ENCODE results near the gene SIGLECL1. TPM values are rescaled to one million over a fixed set of nuclear protein-coding genes. Genes with fewer than 3 reads are reported as not detected.

SIGLECL1 gene
- polyA plus RNA-seq, 1 donor from 2014 or later = not detected

Small RNAs within 50 kb of the gene (small RNA-seq; reads per million reads assigned to genes)
- gene MIR8074 = 0 reads per million in 3 experiments

Other genes with a start within 250 kb of the SIGLECL1 start
- not detected in 2 replicates for gene KLK8, start 249.5 kb upstream of the SIGLECL1 start, polyA plus RNA-seq
- 0.73 TPM in 1 of 2 replicates, not detected in the other for gene KLK10, start 231.4 kb upstream of the SIGLECL1 start, polyA plus RNA-seq
- not detected in 2 replicates for gene KLK11, start 224.5 kb upstream of the SIGLECL1 start, polyA plus RNA-seq
- not detected in 2 replicates for gene KLK12, start 216.1 kb upstream of the SIGLECL1 start, polyA plus RNA-seq
- gene KLK13, start 186.0 kb upstream of the SIGLECL1 start, polyA plus RNA-seq = not detected in 2 replicates
- not detected in 2 replicates for gene KLK14, start 168.2 kb upstream of the SIGLECL1 start, polyA plus RNA-seq
- gene CTU1, start 142.7 kb upstream of the SIGLECL1 start, polyA plus RNA-seq = 12.6 and 16.4 TPM in 2 replicates
- gene SIGLEC9, start 126.2 kb upstream of the SIGLECL1 start, polyA plus RNA-seq = not detected in 2 replicates
- not detected in 2 replicates for gene SIGLEC7, start 108.8 kb upstream of the SIGLECL1 start, polyA plus RNA-seq
- not detected in 2 replicates for gene CD33, start 26.0 kb upstream of the SIGLECL1 start, polyA plus RNA-seq
- 13.5 and 18.3 TPM in 2 replicates for gene IGLON5, start 60.6 kb downstream of the SIGLECL1 start, polyA plus RNA-seq
- 1.5 and 2.3 TPM in 2 replicates for gene VSIG10L, start 91.1 kb downstream of the SIGLECL1 start, polyA plus RNA-seq
- gene ETFB, start 115.3 kb downstream of the SIGLECL1 start, polyA plus RNA-seq = 361 and 383 TPM in 2 replicates
- not detected in 2 replicates for gene CLDND2, start 117.9 kb downstream of the SIGLECL1 start, polyA plus RNA-seq
- not detected in 2 replicates for gene NKG7, start 121.6 kb downstream of the SIGLECL1 start, polyA plus RNA-seq
- gene LIM2, start 136.9 kb downstream of the SIGLECL1 start, polyA plus RNA-seq = not detected in 2 replicates
- not detected in 2 replicates for gene C19orf84, start 139.5 kb downstream of the SIGLECL1 start, polyA plus RNA-seq
- gene SIGLEC10, start 166.6 kb downstream of the SIGLECL1 start, polyA plus RNA-seq = not detected in 2 replicates
- gene SIGLEC8, start 207.4 kb downstream of the SIGLECL1 start, polyA plus RNA-seq = not detected in 2 replicates
- not detected in 2 replicates for gene CEACAM18, start 227.5 kb downstream of the SIGLECL1 start, polyA plus RNA-seq

All from neural cell (in vitro differentiated cells).